Common myeloid progenitor, CD34-positive (primary cell): ENCODE measurements around the gene SLC1A1.

Experiments
- CTCF ChIA-PET: fragments of 350-600 bp; sonication (Branson Sonifier 250); formaldehyde crosslinking; loops from one replicate; lab custom pipeline; 2021; ENCODE audit warnings: antibody characterized with exemption; lab: Charles Lee
- POLR2A ChIA-PET: fragments of 350-600 bp; sonication (Branson Sonifier 250); formaldehyde crosslinking; loops from one replicate; lab custom pipeline; 2021; ENCODE audit warnings: antibody characterized with exemption; lab: Charles Lee
- DNase-seq, 3 donors: peaks; one replicate each; pipeline versions ENCODE4 v3.0.0 to v3.0.0-alpha.2; 2013
- H3K27ac ChIP-seq, 2 experiments: 1 replicate in 1 of 2; 2 replicates in 1 of 2; pipeline ENCODE4 v1.7.0; 2013; ENCODE audit warnings: inconsistent platforms in 2 of 2, low read length in 2 of 2, mild to moderate bottlenecking in 2 of 2, low read depth in 1 of 2, moderate library complexity in 1 of 2; ENCODE audit not compliant: severe bottlenecking in 2 of 2, insufficient read depth in 1 of 2, poor library complexity in 1 of 2
- H3K27me3 ChIP-seq, 5 experiments: replicated peaks in 2 of 5; 1 replicate in 3 of 5; 2 replicates in 2 of 5; pipeline versions ENCODE4 v1.6.1 to v1.7.0; 2013; ENCODE audit warnings: low read length in 4 of 5, mild to moderate bottlenecking in 2 of 5, moderate library complexity in 2 of 5, inconsistent platforms in 1 of 5; ENCODE audit not compliant: insufficient read depth in 5 of 5, control insufficient read depth in 4 of 5
- H3K36me3 ChIP-seq, 4 experiments: 1 replicate in 2 of 4; 2 replicates in 2 of 4; pipeline versions ENCODE4 v1.6.1 to v1.7.0; 2013; ENCODE audit warnings: low read length in 3 of 4, control low read depth in 1 of 4, mild to moderate bottlenecking in 1 of 4; ENCODE audit not compliant: control insufficient read depth in 4 of 4, insufficient read depth in 4 of 4
- H3K4me1 ChIP-seq, 4 experiments: 1 replicate in 3 of 4; 2 replicates in 1 of 4; pipeline versions ENCODE4 v1.6.1 to v1.7.1; 2013; ENCODE audit warnings: low read length in 3 of 4, mild to moderate bottlenecking in 3 of 4, control low read depth in 1 of 4, inconsistent platforms in 1 of 4, moderate library complexity in 1 of 4; ENCODE audit not compliant: control insufficient read depth in 4 of 4, insufficient read depth in 4 of 4; ENCODE audit errors: control extremely low read depth in 1 of 4
- H3K4me3 ChIP-seq, 7 experiments: 1 replicate in 4 of 7; 2 replicates in 3 of 7; pipeline versions ENCODE4 v1.5.1 to v1.7.0; 2013; ENCODE audit warnings: mild to moderate bottlenecking in 7 of 7, low read length in 6 of 7, moderate library complexity in 6 of 7, inconsistent platforms in 2 of 7, low read depth in 2 of 7, control low read depth in 1 of 7; ENCODE audit not compliant: insufficient read depth in 4 of 7, control insufficient read depth in 1 of 7; ENCODE audit errors: extremely low read depth in 1 of 7
- H3K9me3 ChIP-seq, 5 experiments: 1 replicate in 4 of 5; 2 replicates in 1 of 5; pipeline versions ENCODE4 v1.6.1 to v1.7.1; 2013; ENCODE audit warnings: low read length in 4 of 5, mild to moderate bottlenecking in 2 of 5, inconsistent platforms in 1 of 5, low read depth in 1 of 5, moderate library complexity in 1 of 5; ENCODE audit not compliant: control insufficient read depth in 4 of 5, insufficient read depth in 2 of 5; ENCODE audit errors: control extremely low read depth in 1 of 5
- WGBS: methylation state at CpG from one replicate; pipeline ENCODE4 v1.1.5; 2013; ENCODE audit not compliant: insufficient coverage; 5-methylcytosine and 5-hydroxymethylcytosine counted together

Gene SLC1A1

DNA sequence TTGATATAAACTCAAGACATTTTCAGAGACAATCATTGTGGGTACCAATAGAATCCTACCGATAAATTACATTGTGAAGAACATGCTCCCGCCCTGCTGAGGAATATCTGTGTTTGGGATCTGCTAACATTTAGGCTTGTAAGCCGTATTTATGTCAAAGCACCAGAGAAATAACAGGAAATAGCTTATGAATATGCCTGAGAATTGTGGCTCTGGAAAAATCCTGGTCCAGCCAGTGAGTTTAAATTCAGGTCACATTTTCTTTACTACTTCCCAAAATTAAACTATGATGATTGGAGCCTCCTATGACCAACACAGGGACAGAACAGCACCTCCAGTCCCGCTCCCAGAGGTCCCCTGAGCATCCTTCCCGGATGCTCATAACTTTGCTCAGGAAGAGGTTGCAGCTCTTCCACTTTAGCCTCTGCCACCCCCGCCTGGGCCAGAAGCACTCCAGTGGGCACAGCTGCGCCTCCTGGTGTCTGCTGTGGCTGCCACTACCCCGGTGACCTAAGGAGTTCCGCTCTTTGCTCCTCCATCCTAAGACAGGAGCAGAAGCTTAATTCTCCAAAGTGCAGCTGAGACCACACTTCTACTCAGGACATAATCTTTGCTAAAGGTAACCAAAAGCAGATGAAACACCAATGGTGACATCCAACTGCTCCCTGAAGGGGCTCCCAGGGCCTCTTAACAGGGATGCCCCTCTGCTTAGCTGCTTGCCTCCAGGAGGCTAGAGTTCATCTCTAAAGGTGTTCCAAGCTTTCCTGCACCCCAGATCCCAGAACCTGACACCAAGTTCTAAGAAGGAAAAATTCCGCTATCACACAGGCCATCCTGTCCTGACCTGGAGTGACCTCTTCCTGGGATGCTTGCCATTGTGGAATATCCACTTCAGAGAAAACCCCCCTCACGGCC is 58.8 kb downstream of the SLC1A1 start:
- peaks cover 0 to 5% (median 0%) of the 10 kb centered on the region in 4 experiments for H3K4me1 ChIP-seq
- WGBS, result 72% methylated on average over 11 of the region's 11 CpGs
- no peak overlapping the region for H3K4me3 ChIP-seq
- peaks cover 0 to 20% (median 0%) of the 10 kb centered on the region in 5 experiments for H3K27me3 ChIP-seq
- peak in 2 of 3 donors; percentile 12 to 14 for DNase-seq
- CTCF ChIA-PET, result interaction anchor here (0.6 to 2.1 kb wide), 5 partner anchors 9 to 1083 kb away, joined by 3 to 6 read pairs (median 3); no protein-coding TSS in a partner anchor
- no peaks in the 10 kb centered on the region for H3K9me3 ChIP-seq
- no peak overlapping the region for H3K27ac ChIP-seq
- POLR2A ChIA-PET, result no interaction called here
- H3K36me3 ChIP-seq, result no peaks in the 10 kb centered on the region

DNA sequence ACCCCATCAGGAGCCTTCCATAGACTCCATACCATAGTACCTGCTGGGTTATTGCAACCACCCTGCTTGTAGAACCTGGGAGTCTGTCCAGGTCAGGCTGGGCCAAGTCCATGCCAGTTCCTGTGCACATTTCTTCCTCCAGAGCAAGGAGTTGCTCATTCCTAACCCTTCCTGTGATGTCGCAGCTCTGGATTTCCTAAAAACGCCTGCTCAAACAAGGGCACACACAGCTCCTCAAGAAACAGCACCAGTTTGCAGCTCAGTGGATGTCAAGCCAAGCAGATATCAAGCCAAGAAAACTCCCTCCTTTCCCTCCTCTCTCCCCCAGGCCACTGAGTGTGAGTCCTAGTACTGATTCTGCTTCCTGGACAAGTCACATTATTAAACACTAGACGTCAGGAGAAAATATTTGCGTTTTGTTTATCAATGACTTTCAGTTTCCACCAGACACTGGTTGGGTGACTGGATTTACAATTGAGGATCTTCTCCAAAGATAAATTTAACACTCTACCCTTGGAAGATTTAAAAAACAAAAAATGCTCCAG is 59.6 kb downstream of the SLC1A1 start:
- POLR2A ChIA-PET, result no interaction called here
- H3K27ac ChIP-seq, result no peak overlapping the region
- peaks cover 0 to 5% (median 0%) of the 10 kb centered on the region in 4 experiments for H3K4me1 ChIP-seq
- CTCF ChIA-PET, result interaction anchor here (1.9 to 2.1 kb wide), 2 partner anchors 10 to 183 kb away, joined by 6 read pairs; no protein-coding TSS in a partner anchor
- 90% methylated on average over 2 of the region's 4 CpGs for WGBS
- H3K36me3 ChIP-seq, result no peaks in the 10 kb centered on the region
- no peak for DNase-seq
- H3K27me3 ChIP-seq, result peaks cover 0 to 22% (median 0%) of the 10 kb centered on the region in 5 experiments
- no peaks in the 10 kb centered on the region for H3K9me3 ChIP-seq
- no peak overlapping the region for H3K4me3 ChIP-seq

- no peaks in the 10 kb centered on the region for H3K36me3 ChIP-seq
- ChIA-PET POLR2A (interaction anchor here (0.6 kb wide), 1 partner anchor 884 kb away, joined by 5 read pairs; no protein-coding TSS in a partner anchor), CTCF (interaction anchor here (0.9 kb wide), 1 partner anchor 14 kb away, joined by 3 read pairs; no protein-coding TSS in a partner anchor)
- peaks cover 0 to 24% (median 0%) of the 10 kb centered on the region in 5 experiments for H3K27me3 ChIP-seq
- no peak overlapping the region for H3K4me3 ChIP-seq
- no peaks in the 10 kb centered on the region for H3K9me3 ChIP-seq
- no peak overlapping the region for H3K27ac ChIP-seq
- 100% methylated on average over 1 of the region's 4 CpGs for WGBS
- peaks cover 0 to 5% (median 0%) of the 10 kb centered on the region in 4 experiments for H3K4me1 ChIP-seq
- DNase-seq, result no peak
These were observed 60.7 kb downstream of the SLC1A1 start for GRCh38 chr9:4550777-4551484.

DNA sequence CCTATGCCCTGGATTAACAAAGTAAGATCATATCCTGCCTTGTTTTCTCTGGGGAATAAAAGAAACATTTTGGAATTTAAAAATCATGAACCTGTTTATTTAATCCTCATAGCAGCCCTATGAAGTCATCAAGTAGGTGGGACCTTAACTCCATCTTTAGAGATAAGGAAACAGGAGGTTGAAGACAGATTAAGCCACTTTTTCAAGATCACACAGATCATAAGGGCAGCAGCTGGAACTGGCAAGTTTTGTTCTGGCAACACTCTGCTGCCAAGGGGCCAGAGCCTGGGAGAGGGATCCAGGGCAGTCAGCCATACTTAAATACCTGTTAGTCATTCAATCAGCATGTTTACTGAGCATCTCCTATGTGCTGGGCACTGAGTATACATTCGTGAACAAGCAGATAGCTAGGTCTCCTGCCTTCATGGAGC is 63.7 kb downstream of the SLC1A1 start:
- Histone ChIP-seq H3K27ac (no peak overlapping the region), H3K36me3 (no peaks in the 10 kb centered on the region), H3K27me3 (peaks cover 0 to 30% (median 0%) of the 10 kb centered on the region in 5 experiments), H3K9me3 (no peaks in the 10 kb centered on the region), H3K4me1 (no peaks in the 10 kb centered on the region), H3K4me3 (no peak overlapping the region)
- DNase-seq, result peak in 2 of 3 donors; percentile 19 to 36
- WGBS, result 100% methylated on average over 1 of the region's 1 CpG
- ChIA-PET POLR2A (no interaction called here), CTCF (interaction anchor here (0.8 kb wide), 1 partner anchor 169 kb away, joined by 3 read pairs; no protein-coding TSS in a partner anchor)

DNA sequence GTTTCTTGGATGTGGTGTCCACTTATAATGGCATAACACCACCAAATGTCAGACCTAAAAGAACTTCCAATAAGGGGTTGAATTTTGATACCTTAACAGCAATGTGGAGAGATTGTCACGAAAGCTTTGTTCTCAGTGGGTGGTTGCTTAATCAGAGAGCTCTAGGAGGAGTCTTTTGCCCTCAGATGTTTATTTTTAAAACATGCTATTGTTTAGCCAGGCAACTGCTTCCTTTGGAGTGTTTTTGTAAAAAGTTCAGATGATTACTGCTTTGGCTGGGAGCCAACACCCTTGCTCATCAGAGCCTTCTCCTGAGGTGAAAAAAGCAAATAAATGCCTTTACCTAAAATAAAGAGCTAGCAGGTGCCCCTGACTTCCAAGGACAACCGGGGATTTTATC is 65.0 kb downstream of the SLC1A1 start:
- peaks cover 0 to 32% (median 0%) of the 10 kb centered on the region in 5 experiments for H3K27me3 ChIP-seq
- no peak for DNase-seq
- H3K9me3 ChIP-seq, result no peaks in the 10 kb centered on the region
- no peaks in the 10 kb centered on the region for H3K4me1 ChIP-seq
- WGBS, result 100% methylated on average over 1 of the region's 2 CpGs
- ChIA-PET CTCF (no interaction called here), POLR2A (no interaction called here)
- H3K4me3 ChIP-seq, result no peak overlapping the region
- H3K36me3 ChIP-seq, result no peaks in the 10 kb centered on the region
- no peak overlapping the region for H3K27ac ChIP-seq

GRCh38 chr9:4558371-4558998 is 68.2 kb downstream of the SLC1A1 start:
- Histone ChIP-seq H3K4me3 (no peak overlapping the region), H3K27me3 (peaks cover 0 to 23% (median 3%) of the 10 kb centered on the region in 5 experiments), H3K9me3 (no peaks in the 10 kb centered on the region), H3K36me3 (no peaks in the 10 kb centered on the region), H3K4me1 (peaks cover 0 to 5% (median 4%) of the 10 kb centered on the region in 4 experiments), H3K27ac (no peak overlapping the region)
- WGBS, result 100% methylated on average over 2 of the region's 5 CpGs
- no peak for DNase-seq
- POLR2A ChIA-PET, result no interaction called here
- CTCF ChIA-PET, result no interaction called here
